ENCODE results near the gene PRICKLE1.

PRICKLE1 gene

GRCh38 chr12:42444192-42444943, 145.2 kb downstream of the PRICKLE1 start:
- peak; percentile 17 for DNase-seq

DNA sequence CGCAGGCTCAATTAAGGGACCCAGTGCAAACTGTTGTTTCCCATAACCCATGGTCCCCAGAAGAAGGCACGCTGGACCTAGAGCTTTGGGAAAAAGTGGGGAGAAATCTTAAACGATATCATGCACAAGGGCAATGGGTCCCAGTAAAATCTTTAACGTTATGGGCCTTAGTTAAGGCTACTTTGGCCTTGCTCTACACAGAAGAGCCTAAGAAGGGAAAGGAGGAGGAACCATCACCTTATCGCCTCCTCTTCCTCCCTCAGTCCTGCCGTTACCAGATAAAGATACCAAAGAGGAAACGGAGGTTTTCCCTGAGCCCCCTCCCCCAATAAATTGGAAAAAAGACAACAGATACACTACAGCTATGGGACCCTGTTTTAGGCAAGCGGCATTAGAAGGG, 146.7 kb downstream of the PRICKLE1 start:
- DNase-seq = no peak

- DNase-seq = no peak
Measured at GRCh38 chr12:42442311-42442759, 147.2 kb downstream of the PRICKLE1 start.

DNA sequence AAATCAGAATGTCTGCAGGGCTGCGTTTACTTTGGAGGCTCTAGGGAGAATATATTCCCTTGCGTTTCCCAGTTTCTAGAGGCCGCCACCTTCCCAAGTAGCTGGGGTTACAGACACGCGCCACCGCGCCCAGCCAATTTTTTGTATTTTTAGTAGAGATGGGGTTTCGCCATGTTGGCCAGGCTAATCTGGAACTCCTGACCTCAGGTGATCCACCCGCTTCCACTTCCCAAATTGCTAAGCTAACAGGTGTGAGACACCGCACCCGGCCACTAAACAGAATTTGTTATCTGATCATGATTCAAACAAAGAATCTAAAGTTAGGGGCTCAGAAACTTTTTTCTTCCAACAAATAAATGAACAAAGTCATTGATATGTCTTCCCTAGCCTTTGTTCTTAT, 148.9 kb downstream of the PRICKLE1 start:
- DNase-seq = no peak

DNA sequence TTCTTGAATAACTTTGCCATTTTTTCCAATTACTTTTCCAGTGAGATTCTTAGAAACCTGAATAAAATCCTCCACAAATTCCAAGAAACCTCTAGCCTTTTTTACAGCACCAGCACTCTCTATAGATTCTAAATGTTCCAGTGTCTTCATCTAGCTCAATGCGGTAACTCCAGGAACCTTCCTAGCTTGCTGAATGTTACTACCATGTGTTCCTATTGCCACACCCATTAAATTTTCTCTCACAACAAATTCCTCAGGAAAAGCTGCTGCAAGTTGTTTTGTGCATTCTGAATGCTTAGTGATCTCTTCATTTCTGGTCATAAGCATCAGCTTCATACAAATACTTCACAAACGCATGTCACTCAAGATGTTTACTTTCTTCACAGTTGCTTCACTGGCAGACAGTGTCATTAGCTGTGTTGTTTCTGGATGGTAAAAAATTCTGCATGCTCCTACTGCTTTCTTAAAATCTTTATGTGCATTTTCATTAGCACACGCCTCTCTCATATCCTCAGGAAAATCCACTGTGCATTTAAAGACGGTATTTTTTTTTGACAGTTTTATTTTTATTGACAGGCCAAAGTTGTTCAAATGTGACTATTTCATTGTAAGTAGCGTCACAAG, 156.9 kb downstream of the PRICKLE1 start:
- DNase-seq = no peak

DNA sequence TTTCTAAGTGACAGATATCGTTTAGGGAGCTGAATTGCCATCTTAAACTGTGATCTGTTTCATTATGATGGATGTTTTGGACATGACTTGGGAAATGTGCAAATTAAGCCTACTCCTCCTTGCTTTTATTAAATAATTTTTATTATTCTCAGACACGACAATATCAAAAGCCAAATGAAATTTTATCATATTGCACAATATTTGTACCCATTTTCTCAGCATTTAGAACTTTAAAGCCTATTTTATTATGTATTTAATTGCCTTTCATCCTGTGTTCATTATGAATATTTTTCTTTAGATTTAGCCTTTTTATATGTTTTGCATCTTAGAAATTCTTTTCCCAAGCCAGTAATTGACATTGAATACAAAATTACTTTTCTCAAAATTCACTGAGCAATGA, 160.7 kb downstream of the PRICKLE1 start:
- DNase-seq = no peak

DNA sequence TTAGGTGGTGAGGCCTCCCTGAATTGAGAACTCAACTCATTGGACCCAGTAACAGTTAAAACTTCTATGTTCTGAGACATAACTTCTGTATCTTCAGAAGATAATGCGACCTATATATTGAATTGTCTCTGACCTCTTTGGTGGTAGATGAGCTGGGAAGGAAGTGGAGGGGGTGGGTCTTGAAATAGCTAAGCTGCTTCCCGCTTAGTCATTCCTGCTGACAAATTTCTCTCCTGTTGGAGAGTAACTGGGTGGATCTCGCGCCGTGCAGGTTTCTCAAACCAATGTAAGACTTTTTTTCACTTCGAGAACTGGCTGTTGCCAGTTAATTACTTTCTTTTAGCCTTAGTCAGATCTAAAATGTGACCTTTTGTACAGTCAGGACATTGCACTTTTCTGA, 162.8 kb downstream of the PRICKLE1 start:
- peak; percentile 94 for DNase-seq

DNA sequence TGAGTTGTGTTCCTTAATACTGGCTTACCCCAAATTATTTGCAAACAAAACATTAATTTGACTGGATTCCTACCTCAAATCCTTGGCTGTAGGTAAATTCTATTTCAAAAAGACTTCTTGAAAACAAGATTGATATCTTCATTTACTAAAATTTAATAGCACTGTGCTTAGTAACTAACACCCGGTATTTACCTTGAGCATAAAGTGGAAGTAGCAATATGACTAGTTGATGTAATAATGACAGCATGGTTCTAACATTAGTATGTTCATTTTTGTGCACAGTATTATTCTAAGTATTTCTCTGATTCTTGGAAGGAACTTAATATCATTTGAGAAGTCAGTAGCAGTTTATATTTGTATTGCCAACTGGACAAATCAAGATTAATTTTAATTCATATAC, 166.8 kb downstream of the PRICKLE1 start:
- DNase-seq = no peak

- DNase-seq = peak; percentile 65
Measured at GRCh38 chr12:42421844-42422779, 167.4 kb downstream of the PRICKLE1 start.

GRCh38 chr12:42420395-42420794, 169.2 kb downstream of the PRICKLE1 start:
- no peak for DNase-seq

DNA sequence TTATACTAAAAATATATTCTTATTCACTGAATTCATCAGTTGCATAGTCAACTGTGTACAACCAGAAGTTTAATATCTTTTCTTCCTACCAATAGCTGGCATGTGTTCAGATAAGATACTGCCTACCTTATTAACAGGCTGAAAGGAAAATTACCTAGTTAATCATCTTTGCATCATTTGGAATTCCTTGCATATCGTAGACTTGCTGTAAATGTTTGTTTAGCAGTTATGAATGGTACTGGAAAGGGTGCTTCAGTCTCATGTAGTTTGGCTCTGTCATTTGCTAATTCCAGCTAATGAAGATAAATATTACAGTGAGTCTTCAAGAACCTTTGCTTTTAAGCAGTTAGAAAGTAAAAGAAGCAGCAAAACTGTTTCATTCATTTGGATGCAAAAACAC, 179.2 kb downstream of the PRICKLE1 start:
- DNase-seq = no peak

DNA sequence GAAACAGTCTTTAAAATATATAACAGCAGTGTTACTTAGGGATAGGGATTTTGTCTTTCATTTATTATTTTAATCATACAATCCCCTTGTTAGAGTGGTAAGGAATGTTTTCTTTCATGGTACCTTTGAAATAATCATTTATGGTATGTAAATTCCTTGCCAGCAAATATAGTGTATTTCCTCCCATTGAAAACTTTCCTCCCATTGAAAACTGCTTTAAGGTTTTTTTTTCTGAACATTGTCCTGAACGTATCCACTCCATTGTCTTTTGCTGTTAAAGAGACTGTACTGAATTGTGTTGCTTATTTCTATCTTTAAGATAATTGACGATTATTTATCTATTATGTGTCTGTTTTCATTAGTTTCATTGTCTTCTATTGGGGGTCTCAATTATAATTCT, 180.1 kb downstream of the PRICKLE1 start:
- no peak for DNase-seq

DNA sequence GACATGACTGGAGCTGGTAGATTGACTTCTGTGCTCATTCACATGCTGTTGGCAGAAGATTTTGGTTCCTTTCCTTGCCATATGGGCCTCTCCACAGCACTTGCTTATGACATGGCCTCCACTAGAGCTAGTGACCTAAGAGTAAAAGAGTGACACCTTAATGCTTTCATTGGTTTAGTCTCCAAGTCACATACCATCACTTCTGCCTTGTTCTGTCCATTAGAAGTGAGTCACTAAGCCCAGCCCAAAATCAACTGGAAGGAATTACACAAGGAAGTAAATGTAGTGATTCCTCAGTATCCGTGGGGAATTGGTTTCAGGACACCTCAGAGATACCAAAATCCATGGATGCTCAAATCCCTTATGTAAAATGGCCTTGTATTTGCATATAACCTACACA, 182.2 kb downstream of the PRICKLE1 start:
- DNase-seq = no peak
